Stimulated activated CD8-positive, alpha-beta memory T cell treated with anti-CD3 and anti-CD28 coated beads, Interleukin-7, amount 100 ng/mL, for 1 hour (primary cell): Measurements from ENCODE around the gene ANKRD37.

Source experiments
- DNase-seq, 2 donors: peaks; one replicate each; pipeline ENCODE4 v3.0.0-alpha.2; 2020; ENCODE audit warnings: low read depth in 2 of 2

Gene ANKRD37

DNA sequence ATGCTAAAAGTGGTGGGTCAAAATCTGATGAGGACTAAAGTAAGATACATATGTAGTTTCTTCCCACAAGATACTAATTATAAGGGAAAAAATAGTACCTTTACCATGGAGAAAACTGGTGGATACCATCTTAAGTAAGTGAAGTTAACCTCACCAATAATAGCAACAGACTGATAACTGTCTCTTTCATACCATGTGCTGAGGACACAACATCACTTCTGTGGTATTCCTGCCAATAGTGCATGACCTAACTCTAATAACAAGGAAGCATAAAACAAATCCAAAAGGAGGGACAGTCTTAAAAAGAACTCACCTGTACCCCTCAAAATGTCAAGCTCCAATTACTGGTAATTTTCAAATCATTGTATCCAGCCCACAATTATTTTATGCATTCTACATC lies 20.3 kb downstream of the ANKRD37 start:
- DNase-seq: no peak

DNA sequence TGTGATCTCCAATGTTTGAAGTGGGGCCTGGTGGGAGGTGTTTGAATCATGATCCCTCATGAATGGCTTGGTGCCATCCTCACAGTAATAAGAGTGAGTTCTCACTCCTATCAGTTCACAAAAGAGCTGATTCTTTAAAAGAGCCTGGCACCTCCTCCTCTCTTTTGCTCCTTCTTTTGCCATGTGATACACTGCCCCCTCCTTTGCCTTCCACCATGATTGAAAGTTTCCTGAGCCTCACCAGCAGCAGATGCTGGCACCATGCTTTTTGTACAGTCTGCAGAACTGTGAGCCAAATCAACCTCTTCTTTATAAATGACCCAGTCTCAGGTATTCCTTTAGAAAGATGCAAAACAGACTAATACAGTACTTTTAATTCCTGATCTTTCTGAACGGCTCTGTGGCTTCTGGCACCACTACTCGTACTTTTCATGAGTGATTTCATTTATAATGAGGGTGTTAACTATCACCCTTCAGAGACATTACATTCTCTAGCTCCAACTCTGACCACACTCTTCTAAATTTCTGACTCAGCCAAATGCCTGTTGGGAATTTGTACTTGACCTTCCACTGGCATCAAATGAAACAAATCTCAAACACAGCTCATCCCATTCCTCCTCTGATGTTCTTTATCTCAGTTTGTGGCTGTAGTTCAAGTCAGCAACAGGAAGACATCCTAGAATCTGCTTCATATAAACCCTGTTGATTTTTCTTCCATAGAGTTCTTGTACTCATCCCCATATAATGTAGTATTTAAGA lies 24.9 kb downstream of the ANKRD37 start:
- no peak for DNase-seq

DNA sequence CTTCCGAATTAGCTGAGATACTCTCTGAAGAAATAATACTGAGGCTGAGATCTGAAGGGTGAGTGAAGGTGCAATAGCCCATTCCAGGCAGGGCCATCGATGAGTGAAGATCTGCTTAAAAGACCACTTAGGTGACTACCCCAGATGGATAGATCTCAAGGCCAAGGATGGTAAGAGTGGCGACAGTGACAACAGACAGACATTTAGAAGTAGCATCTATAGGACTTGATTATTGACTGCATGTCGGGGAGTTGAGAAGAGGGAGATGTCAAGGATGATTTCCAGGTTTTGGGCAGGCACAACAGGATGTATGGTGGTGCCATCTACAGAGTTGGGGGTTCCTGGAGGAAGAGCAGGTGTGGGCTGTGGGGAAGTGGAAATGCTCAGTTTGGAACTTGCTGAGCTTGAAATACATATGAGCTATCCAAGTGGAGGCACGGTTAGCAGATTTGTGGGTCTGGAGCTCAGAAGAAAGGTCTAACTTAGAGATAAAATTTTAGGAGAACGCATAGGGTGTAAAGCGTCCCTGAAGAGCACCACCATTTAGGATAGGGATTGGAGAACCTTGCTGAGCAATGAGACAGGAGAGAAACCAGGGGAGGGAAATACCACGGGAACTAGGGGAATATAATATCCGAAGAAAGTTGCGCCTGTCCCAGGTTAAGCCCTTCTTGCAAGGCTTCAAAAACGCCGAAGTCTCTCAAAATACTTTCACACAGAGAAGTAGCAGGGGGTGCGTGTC lies 28.4 kb downstream of the ANKRD37 start:
- no peak for DNase-seq

DNA sequence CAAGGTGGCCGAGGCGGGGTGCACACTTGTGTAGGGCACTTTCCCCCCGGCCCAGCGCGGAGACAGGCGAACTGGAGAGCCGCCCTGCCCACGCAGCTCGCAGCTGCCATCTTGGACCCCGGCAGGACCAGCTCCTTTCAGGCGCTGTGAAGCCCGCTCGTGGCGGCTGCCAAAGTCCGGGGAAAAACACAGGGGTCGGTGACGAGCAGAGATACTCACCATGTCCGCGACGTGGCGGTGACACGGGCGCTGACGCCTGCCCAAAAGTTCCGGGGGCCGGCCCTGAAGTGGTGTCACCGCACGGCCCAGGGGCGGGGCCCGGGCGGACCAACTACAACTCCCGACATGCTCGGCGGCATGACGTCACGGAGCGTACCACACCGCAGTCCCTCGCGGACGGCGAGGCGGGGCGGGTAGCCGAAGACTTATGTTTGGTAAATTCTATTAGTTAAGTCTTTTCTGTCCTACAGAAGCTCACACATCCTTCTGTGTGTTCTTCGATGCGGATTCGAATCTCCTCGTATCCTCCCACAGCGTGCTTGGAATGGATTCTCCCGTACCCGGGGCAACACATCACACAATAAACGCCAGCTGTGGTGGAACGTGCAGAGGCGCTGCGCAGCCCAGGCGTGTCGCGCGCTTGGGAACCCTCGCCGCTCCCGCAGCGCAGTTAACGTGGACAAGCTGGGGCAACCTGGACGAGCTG lies 29.2 kb downstream of the ANKRD37 start, which contains the start of gene UFSP2:
UFSP2 (minus strand) TSS at position 318 of the 706 bp plus-strand sequence; CDS start at position 222, 96 bp downstream.
- DNase-seq: peak; percentile 75 to 85

DNA sequence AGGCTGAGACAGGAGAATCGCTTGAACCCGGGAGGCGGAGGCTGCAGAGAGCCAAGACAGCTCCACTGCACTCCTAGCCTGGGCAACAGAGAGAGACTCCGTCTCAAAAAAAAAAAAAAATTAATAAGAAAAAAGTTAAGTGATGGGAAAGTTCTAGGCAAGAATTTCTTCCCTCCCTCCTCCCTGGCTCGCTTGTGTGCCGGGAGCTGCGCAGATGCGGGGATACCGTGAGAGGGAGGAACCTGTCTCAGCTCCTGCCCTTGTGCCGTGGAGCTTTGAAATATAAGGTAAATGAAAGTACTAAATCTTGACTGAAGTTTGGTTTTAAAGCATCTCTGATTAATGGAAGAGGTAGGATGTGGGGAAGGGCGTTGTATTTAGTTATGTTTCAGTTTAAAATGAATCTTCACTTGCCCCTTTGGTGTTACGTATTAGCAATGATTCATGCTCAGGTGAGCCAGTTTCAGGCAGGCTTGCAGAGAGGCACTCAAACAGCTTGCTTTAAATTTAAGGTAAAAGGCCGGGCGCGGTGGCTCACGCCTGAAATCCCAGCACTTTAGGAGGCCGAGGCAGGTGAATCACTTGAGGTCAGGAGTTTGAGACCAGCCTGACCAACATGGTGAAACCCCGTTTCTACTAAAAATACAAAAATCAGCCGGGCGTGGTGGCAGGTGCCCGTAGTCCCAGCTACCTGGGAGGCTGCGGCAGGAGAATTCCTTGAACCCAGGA lies 30.5 kb downstream of the ANKRD37 start:
- no peak for DNase-seq

DNA sequence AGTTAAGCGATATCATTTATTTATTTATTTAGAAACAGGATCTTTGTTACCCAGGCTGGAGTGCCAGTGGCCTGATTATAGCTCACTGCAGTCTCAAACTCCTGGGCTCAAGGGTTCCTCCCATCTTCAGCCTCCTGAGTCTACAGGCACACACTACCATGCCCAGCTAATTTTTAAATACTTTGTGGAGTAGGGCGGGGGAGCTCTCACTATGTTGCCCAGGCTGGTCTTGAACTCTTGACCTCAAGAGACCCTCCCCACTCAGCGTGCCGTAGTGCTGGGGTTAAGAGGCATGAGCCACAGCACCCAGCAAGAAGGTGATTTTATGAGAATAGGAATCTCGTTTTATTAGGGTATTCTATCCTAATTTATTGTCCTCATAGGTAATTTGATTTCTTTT lies 33.0 kb downstream of the ANKRD37 start:
- DNase-seq: no peak

DNA sequence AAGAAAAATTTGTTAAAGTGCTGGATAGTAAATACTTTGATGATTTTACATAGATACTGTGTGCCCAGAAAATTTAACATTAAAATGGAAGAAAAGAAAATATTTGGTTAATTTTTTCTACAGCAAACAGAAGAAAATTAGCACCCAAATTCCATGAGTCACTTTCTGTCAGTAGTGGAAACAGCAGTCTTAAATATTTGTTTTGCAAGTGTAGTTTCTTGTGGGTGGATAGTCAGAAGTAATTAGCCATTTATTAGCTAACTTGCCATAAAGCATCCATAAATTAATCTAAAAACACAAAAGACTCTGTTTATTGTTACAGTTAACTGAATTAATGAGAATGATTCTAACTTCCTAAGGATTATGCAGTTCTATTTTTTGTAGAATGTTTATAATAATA lies 38.8 kb downstream of the ANKRD37 start:
- no peak for DNase-seq

DNA sequence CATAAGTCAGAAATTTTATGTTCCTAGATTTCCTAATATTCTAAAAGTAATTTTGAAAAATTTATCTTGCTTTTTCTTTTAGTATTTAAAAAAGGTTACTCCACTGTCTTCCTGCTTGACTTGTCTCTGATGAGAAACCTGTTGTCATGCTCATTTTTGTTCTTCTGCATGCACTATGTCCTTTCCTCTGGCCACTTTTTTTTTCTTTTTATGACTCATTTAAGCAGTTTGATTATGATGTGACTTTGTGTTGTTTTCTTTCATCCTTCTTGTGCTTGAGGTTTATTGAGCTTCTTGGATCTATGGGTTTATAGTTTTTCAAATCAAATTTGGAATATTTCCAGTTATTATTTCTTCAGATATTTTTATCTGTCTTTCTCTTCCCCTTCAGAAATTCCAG lies 41.2 kb downstream of the ANKRD37 start:
- no peak for DNase-seq

DNA sequence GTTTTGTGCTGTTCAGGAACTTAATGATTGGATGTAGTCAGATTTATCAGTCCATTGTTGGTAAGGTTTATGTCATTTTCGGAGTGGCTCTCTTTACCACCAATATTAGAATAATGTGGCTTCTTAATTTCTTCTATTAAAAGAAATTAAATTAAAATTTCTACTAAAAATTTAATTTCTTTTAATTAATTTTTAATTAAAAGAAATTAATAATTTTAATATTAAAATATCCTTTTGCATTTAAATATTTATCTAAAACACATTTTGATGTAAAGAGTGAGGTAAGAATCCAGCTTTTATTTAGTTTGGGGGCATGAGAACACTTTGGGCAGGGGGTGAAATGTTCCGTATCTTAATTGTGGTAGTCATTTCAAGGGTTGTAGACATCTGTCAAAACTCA lies 44.8 kb downstream of the ANKRD37 start:
- no peak for DNase-seq

DNA sequence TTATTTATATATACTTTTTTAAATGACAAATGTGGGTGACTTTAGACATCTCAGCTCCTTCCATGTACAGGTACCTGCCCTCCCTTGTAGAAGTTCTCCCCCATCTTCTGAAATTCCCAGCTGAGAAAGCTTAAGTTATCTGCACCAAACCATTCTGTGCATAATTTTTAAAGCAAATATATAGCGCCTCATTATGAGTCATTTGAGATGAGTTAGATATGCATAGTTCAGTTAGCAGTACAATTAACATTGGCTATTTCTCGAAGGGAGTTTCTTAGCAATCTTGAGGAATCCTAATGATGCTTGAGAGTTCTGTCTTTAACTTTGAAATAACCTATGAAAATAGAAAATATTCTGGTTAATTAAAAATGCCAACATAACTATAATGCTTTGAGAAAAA lies 48.6 kb downstream of the ANKRD37 start:
- no peak for DNase-seq
